ENCODE data around the gene PTCD2. TPM values are rescaled to one million over a fixed set of nuclear protein-coding genes. Genes with fewer than 3 reads are reported as not detected.

PTCD2 gene
- total and polyA plus RNA-seq, 2 donors (not counting 3 experiments of a cell fraction or from before 2014, with no cell fraction given), result 4.3 to 6.7 TPM

GRCh38 chr5:72305194-72306142 lies 14.7 kb upstream of the PTCD2 start:
- H3K27ac ChIP-seq (ENCODE audit: insufficient read depth, low read depth, low read length), result no peak overlapping the region
- no peaks in the 10 kb centered on the region for H3K27me3 ChIP-seq (ENCODE audit: control insufficient read depth in 2 of 2, insufficient read depth in 2 of 2, low read length in 2 of 2)
- peaks cover 10% of the 10 kb centered on the region for H3K4me1 ChIP-seq (ENCODE audit: control insufficient read depth, extremely low read depth, insufficient read depth, low read length)
- TF ChIP-seq POLR2AphosphoS5 (IDR thresholded peaks at IDR 0.05; ENCODE audit: insufficient read depth, low read depth, low read length), result no peak
- TF ChIP-seq GATA2 (IDR thresholded peaks at IDR 0.05; ENCODE audit: insufficient read depth, insufficient read length, low read depth, low read length), result no peak
- no peak for TF ChIP-seq JUN (IDR thresholded peaks at IDR 0.05; ENCODE audit: borderline replicate concordance, insufficient read depth, insufficient read length, low read depth)
- TF ChIP-seq, protein P1, sequence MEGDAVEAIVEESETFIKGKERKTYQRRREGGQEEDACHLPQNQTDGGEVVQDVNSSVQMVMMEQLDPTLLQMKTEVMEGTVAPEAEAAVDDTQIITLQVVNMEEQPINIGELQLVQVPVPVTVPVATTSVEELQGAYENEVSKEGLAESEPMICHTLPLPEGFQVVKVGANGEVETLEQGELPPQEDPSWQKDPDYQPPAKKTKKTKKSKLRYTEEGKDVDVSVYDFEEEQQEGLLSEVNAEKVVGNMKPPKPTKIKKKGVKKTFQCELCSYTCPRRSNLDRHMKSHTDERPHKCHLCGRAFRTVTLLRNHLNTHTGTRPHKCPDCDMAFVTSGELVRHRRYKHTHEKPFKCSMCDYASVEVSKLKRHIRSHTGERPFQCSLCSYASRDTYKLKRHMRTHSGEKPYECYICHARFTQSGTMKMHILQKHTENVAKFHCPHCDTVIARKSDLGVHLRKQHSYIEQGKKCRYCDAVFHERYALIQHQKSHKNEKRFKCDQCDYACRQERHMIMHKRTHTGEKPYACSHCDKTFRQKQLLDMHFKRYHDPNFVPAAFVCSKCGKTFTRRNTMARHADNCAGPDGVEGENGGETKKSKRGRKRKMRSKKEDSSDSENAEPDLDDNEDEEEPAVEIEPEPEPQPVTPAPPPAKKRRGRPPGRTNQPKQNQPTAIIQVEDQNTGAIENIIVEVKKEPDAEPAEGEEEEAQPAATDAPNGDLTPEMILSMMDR (IDR thresholded peaks at IDR 0.05; ENCODE audit: extremely low read depth in 1 of 2, insufficient read depth in 1 of 2, low read depth in 1 of 2, low read length in 2 of 2), result no peak
- no peak for TF ChIP-seq POLR2A (IDR thresholded peaks at IDR 0.05; ENCODE audit: low read depth, low read length)
- TF ChIP-seq, protein P2, sequence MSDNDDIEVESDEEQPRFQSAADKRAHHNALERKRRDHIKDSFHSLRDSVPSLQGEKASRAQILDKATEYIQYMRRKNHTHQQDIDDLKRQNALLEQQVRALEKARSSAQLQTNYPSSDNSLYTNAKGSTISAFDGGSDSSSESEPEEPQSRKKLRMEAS (IDR thresholded peaks at IDR 0.05; ENCODE audit: insufficient read depth, insufficient read length), result no peak
- no peak for TF ChIP-seq EZH2 (IDR thresholded peaks at IDR 0.05; ENCODE audit: borderline replicate concordance, low read depth, low read length, severe bottlenecking)
- TF ChIP-seq MYC (IDR thresholded peaks at IDR 0.05; ENCODE audit: low read depth, low read length), result no peak
- no peak for TF ChIP-seq FOS (IDR thresholded peaks at IDR 0.05; ENCODE audit: borderline replicate concordance, insufficient read depth, low read length)
- H3K79me2 ChIP-seq (ENCODE audit: control insufficient read depth, insufficient read depth, low read length), result peaks cover 51% of the 10 kb centered on the region
- no peak overlapping the region for H3K9ac ChIP-seq (replicated peaks; ENCODE audit: extremely low read depth, insufficient read depth, low read length)
- no peaks in the 10 kb centered on the region for H3K9me3 ChIP-seq (replicated peaks; ENCODE audit: control insufficient read depth, insufficient read depth, low read length)
- H3K4me3 ChIP-seq (replicated peaks in 1 of 3; ENCODE audit: insufficient read depth in 1 of 3, low read depth in 1 of 3, low read length in 3 of 3), result no peak overlapping the region
- dilution Hi-C loops (cut with MboI; ENCODE audit: extremely low pct_ligation_motif_present, low sequenced_read_pairs), result no loop called here
- DNase-seq (ENCODE audit: low read depth, low spot score) (no peak), FAIRE-seq (no peak)
- H2AFZ ChIP-seq (ENCODE audit: low read depth, low read length), result no peak overlapping the region
- H3K36me3 ChIP-seq (ENCODE audit: control insufficient read depth in 2 of 2, extremely low read depth in 1 of 2, insufficient read depth in 2 of 2, low read length in 2 of 2), result peaks cover 2 to 4% of the 10 kb centered on the region in 2 experiments
- no peaks in the 10 kb centered on the region for H3K9me1 ChIP-seq (replicated peaks; ENCODE audit: control insufficient read depth, extremely low read depth, insufficient read depth, low read length)
- no peaks in the 10 kb centered on the region for H4K20me1 ChIP-seq (replicated peaks; ENCODE audit: control insufficient read depth, extremely low read depth, insufficient read depth, low read length)
- POLR2A ChIA-PET, result interaction anchor here (0.6 kb wide), 1 partner anchor 89 kb away, joined by 3 read pairs; no protein-coding TSS in a partner anchor
- intact Hi-C loops (cut with micrococcal nuclease), result loop anchor here (5.0 kb wide), 1 partner anchor 538 kb away; no protein-coding TSS in a partner anchor
- CTCF ChIA-PET, result interaction anchor here (0.7 to 0.9 kb wide), 3 partner anchors 9 to 17 kb away, joined by 3 to 4 read pairs (median 3); no protein-coding TSS in a partner anchor
- no TSS peak for BruUV-seq (replicated peaks)
- no peak overlapping the region for H3K4me2 ChIP-seq (ENCODE audit: insufficient read depth, low read length)
